ENCODE measurements around the gene FAM168B.
A peak's percentile ranks its signal among the peaks of the same experiment; 100 is the strongest.

DNA sequence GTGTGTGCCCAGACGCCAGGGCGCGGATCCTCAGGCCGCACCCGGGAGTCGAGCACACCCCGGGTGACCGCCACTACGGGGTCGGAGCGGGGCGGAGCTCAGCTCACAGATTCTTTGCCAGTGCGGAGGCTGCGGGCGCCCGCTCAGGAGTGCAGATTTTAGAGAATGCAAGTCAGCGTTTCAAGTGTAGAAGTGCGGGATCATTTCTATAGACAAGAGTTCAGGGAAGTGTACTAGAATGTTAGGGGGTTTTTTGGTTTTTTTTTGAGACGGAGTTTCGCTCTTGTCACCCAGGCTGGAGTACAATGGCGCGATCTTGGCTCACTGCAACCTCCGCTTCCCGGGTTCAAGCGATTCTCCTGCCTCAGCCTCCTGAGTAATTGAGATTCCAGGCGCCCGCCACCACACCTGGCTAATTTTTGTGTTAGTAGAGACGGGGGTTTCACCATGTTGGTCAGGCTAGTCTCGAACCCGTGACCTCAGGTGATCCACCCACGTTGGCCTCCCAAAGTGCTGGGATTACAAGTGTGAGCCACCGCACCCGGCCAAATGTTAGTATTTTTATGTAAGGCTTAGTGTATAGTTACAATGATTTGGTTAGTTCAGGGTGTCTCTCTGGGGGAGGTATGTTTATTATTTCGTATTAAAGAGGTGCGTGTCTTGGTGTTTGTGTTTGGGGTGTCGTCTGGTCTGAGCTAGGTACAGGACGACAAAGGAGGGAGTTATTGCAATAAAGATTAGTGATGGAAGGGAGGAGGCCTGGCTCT is 619 bp upstream of the FAM168B start:
- no peak for TF ChIP-seq CHD2 (IDR thresholded peaks at IDR 0.05; ENCODE audit: borderline replicate concordance, low read depth, low read length)
- TF ChIP-seq ATF2 (IDR thresholded peaks at IDR 0.05; ENCODE audit: low read length): no peak
- no peak for TF ChIP-seq SUZ12 (IDR thresholded peaks at IDR 0.05; ENCODE audit: unreplicated experiment)
- TF ChIP-seq, protein P1, sequence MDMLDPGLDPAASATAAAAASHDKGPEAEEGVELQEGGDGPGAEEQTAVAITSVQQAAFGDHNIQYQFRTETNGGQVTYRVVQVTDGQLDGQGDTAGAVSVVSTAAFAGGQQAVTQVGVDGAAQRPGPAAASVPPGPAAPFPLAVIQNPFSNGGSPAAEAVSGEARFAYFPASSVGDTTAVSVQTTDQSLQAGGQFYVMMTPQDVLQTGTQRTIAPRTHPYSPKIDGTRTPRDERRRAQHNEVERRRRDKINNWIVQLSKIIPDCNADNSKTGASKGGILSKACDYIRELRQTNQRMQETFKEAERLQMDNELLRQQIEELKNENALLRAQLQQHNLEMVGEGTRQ (IDR thresholded peaks at IDR 0.05; ENCODE audit: borderline replicate concordance, low read depth, low read length): no peak
- no peak for TF ChIP-seq POLR2A (IDR thresholded peaks at IDR 0.05; ENCODE audit: low read depth, low read length)
- no peak for TF ChIP-seq JUNB (IDR thresholded peaks at IDR 0.05)
- TF ChIP-seq ATF3 (IDR thresholded peaks at IDR 0.05; ENCODE audit: borderline replicate concordance, extremely low read depth, low read depth, low read length): no peak
- TF ChIP-seq POLR2AphosphoS5 (IDR thresholded peaks at IDR 0.05; ENCODE audit: low read length): peak; percentile 18; the same call in 1 of the 2 replicates
- TF ChIP-seq FOS (IDR thresholded peaks at IDR 0.05; ENCODE audit: borderline replicate concordance, extremely low read depth, insufficient read length): no peak
- no peak for TF ChIP-seq YY1 (IDR thresholded peaks at IDR 0.05; ENCODE audit: low read depth, low read length)
- TF ChIP-seq, protein P2, sequence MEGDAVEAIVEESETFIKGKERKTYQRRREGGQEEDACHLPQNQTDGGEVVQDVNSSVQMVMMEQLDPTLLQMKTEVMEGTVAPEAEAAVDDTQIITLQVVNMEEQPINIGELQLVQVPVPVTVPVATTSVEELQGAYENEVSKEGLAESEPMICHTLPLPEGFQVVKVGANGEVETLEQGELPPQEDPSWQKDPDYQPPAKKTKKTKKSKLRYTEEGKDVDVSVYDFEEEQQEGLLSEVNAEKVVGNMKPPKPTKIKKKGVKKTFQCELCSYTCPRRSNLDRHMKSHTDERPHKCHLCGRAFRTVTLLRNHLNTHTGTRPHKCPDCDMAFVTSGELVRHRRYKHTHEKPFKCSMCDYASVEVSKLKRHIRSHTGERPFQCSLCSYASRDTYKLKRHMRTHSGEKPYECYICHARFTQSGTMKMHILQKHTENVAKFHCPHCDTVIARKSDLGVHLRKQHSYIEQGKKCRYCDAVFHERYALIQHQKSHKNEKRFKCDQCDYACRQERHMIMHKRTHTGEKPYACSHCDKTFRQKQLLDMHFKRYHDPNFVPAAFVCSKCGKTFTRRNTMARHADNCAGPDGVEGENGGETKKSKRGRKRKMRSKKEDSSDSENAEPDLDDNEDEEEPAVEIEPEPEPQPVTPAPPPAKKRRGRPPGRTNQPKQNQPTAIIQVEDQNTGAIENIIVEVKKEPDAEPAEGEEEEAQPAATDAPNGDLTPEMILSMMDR (IDR thresholded peaks at IDR 0.05 in 2 of 3, conservative IDR thresholded peaks at IDR 0.05 in 1 of 3; ENCODE audit: control insufficient read depth in 2 of 3, extremely low read depth in 1 of 3, insufficient read depth in 1 of 3, low read depth in 3 of 3, low read length in 3 of 3): no peak
- TF ChIP-seq EZH2 (IDR thresholded peaks at IDR 0.05; ENCODE audit: borderline replicate concordance, control insufficient read depth, low read depth, low read length): no peak
- no peak for TF ChIP-seq HDAC6 (IDR thresholded peaks at IDR 0.05; ENCODE audit: unreplicated experiment)
